ENCODE results near the gene UGT1A1.

Gene UGT1A1

GRCh38 chr2:233799087-233799665, 39.1 kb downstream of the UGT1A1 start:
- no peak for DNase-seq

- no peak for DNase-seq
Observed at GRCh38 chr2:233799716-233800115, 39.6 kb downstream of the UGT1A1 start.

- DNase-seq: no peak
Observed at GRCh38 chr2:233800208-233800607, 40.1 kb downstream of the UGT1A1 start.

- DNase-seq: no peak
Observed at GRCh38 chr2:233801357-233802131, 41.5 kb downstream of the UGT1A1 start.

GRCh38 chr2:233802132-233802815, 42.2 kb downstream of the UGT1A1 start:
- no peak for DNase-seq

- DNase-seq: no peak
Observed at GRCh38 chr2:233803292-233803911, 43.3 kb downstream of the UGT1A1 start.

- DNase-seq: no peak
Observed at GRCh38 chr2:233803994-233804393, 43.9 kb downstream of the UGT1A1 start.

- DNase-seq: no peak
Observed at GRCh38 chr2:233807215-233807865, 47.3 kb downstream of the UGT1A1 start.

GRCh38 chr2:233807966-233808935, 48.2 kb downstream of the UGT1A1 start:
- no peak for DNase-seq

- no peak for DNase-seq
Observed at GRCh38 chr2:233810385-233810784, 50.3 kb downstream of the UGT1A1 start.

- DNase-seq: no peak
Observed at GRCh38 chr2:233811087-233811486, 51.0 kb downstream of the UGT1A1 start.

GRCh38 chr2:233811732-233812131, 51.7 kb downstream of the UGT1A1 start:
- no peak for DNase-seq

- no peak for DNase-seq
Observed at GRCh38 chr2:233813236-233814055, 53.4 kb downstream of the UGT1A1 start.

GRCh38 chr2:233814056-233814835, 54.2 kb downstream of the UGT1A1 start:
- no peak for DNase-seq

GRCh38 chr2:233815861-233816260, 55.8 kb downstream of the UGT1A1 start:
- no peak for DNase-seq

GRCh38 chr2:233816334-233816733, 56.3 kb downstream of the UGT1A1 start:
- DNase-seq: no peak

- DNase-seq: no peak
Observed at GRCh38 chr2:233816771-233817170, 56.7 kb downstream of the UGT1A1 start.

GRCh38 chr2:233817361-233817911, 57.4 kb downstream of the UGT1A1 start:
- no peak for DNase-seq

- no peak for DNase-seq
Observed at GRCh38 chr2:233817995-233818638, 58.0 kb downstream of the UGT1A1 start.

All from AML-193 (cell line).